ENCODE measurements around the gene AGXT2.
"Not testable (repeated sequence)": the region's sequence is repeated elsewhere in the genome, so short reads cannot be mapped to it uniquely, and the experiment has no call there.

Gene AGXT2

DNA sequence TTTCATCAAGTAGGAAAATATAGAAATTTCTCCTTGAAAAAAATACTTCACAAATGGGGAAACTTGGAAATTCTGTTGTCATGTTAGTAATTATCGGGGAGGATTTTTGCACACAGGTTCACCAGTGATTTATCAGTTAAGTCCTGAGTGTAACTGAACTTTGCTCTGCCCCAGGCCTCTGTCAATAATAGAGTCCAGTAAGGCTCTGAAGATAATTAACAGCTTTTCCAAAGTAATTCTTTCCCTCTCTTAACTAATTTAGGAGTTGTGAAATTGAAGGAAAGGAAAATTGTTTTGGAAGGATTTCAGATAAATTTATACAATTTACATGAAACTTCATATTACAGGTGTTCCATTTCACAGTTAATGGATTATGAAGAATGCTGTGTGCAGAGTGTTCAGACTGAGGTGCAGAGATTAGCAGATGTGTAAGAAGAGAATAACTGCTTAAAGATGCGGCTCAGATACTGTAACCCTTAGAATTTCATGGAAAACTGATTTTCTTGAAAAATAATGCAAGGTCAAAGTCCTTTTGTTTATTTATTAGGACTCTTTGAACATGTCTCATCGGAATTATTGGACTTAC, 2.9 kb upstream of the AGXT2 start:
- no peak for DNase-seq

GRCh38 chr5:35048910-35049309, 1.2 kb upstream of the AGXT2 start:
- DNase-seq, result no peak

GRCh38 chr5:35046774-35047173, 975 bp downstream of the AGXT2 start:
- DNase-seq, result peak; percentile 65

DNA sequence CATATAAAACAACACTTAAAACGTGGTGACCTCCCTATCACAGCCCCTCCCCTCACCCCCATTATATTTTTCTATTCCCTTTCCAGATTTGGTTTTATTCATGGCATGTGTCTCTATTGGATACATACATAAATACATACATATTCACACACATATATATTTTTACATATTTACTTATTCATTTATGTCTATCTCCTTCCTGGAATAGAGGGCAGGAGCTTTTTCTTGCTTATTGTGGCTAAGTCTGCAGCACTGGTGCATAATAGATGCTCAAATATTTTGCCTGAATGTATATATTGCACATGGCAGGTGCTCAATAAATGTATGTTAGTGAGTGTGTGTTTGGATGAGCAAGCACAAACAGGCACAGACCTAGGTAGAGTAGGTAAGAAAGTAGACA, 2.5 kb downstream of the AGXT2 start:
- no peak for DNase-seq

GRCh38 chr5:35044649-35045048, 3.1 kb downstream of the AGXT2 start:
- no peak for DNase-seq

- DNase-seq, result no peak
Observed at GRCh38 chr5:35042781-35043180, 5.0 kb downstream of the AGXT2 start.

- no peak for DNase-seq
Observed at GRCh38 chr5:35041261-35041660, 6.5 kb downstream of the AGXT2 start.

DNA sequence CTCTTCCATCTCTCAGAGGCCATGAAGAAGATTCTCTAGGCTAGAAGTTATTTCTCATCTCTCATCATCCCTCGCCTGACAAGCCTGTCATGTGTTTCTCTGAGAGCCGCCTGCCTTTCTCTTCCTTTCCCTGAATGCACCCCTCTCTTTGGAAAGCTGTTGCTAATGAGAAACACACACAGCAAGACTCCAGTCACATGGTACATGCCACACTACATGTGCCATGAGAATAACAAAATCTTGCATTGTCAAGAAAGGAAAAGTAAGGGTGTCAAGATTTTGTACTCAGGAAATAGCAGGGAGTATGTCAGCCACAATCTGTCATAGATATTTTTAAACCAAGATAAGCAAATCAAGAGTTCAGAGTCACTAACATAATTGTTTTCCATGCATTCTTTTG, 8.9 kb downstream of the AGXT2 start:
- DNase-seq, result no peak

DNA sequence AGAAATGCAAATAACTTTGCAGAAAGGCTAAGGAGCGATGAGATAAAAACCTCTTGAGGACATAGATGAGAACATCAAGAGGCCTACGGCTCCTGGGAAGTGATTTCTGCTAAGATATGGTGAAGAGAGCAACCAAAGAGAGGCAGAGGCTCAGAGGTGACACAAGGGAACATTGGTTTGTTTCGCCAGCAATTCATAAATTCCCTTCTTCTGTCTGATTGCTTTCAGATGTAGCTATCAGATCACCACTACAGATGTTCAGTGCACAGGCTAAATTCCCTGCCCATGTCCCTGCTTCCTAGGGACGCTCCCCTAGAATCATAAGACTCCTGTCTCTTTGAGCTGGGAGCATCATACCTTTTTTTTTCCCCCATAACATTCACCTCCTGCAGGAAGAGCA, 11.2 kb downstream of the AGXT2 start:
- DNase-seq, result no peak

DNA sequence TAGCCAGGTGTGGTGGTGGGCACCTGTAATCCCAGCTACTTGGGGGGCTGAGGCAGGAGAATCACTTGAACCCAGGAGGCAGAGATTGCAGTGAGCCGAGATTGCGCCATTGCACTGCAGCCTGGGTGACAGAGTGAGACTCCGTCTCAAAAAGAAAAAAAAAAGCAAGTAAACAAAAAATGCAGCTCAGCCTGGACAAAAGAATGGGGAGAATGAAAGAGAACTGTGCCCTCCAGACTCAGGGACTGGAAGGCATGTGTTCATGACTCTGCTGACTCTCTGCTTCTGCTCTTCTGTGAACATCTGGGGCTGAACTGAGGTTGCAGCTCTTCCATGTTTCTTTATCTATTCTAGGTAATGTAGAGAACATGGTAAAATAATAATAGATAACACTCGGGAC, 11.8 kb downstream of the AGXT2 start:
- DNase-seq, result not testable (repeated sequence)

GRCh38 chr5:35035271-35035670, 12.5 kb downstream of the AGXT2 start:
- no peak for DNase-seq

- no peak for DNase-seq
Observed at GRCh38 chr5:35032356-35032755, 15.4 kb downstream of the AGXT2 start.

DNA sequence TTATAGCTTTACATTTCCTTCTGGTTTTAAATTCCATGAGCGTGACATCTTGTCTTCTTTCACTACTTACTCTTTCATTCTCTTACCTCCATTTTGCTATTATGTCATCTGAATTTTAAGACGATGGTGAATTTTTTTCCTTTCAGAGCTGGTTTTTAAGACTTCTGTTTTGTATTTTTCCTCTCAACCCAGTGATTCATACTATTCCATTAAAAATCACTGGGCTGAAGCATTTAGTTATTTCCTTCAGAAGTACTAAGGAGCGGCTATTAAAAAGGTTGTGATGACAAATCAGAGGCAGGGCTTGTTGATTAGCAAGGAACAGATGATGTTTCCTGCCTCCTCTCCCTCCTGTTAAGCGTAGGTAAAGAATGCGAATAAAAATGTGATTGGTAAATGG, 16.5 kb downstream of the AGXT2 start:
- no peak for DNase-seq

DNA sequence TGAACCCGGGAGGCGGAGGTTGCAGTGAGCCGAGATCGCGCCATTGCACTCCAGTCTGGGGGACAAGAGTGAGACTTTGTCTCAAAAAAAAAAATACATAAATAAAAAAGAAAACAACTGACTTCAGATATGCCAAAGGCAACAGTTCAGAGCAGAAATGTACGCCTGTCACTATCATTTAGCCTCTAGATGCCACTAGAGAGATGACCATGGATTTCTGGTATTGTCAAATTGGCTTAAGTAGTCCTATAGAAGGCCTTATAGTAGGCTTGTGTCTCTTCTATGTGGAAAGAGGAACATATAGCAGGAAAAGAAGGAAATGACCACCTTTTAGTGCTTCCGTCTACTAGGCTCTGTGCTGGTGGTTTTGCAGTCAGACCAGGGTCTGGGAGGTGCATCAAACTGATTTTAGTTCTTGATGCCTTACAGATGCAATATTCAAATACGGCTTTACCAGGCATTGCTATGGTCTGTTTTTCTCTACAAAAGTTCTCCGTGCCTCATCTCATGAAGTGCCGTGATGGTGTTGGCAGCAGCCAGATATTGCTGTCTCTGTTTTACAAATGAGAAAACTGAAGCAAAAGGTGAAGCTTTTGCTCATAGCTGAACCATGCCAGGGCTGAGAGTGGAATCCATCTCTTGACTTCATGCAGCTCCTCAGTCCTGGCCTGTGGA, 17.2 kb downstream of the AGXT2 start:
- no peak for DNase-seq

GRCh38 chr5:35029333-35029732, 18.4 kb downstream of the AGXT2 start:
- DNase-seq, result no peak

DNA sequence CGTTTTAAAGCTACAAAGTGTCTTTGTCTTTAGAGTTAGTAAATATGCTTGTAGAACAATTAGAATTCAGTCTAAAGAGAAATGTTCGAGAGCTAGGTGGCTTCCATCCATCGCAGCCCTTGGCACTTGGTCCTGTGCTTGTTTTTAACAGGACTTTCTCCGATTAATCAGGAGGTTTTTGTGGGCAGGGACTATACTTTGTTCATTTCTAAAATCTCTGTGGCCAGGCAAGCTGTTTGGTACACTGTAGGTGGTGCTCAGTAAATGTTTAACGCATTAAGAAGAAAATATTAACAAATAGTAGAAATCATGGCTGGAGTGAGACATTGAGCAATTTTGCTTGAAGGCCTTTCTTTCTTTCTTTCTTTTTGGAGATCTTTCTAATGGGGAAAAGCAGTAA, 20.8 kb downstream of the AGXT2 start:
- DNase-seq, result no peak

- no peak for DNase-seq
Observed at GRCh38 chr5:35026280-35026840, 21.4 kb downstream of the AGXT2 start.

- no peak for DNase-seq
Observed at GRCh38 chr5:35024911-35025510, 22.7 kb downstream of the AGXT2 start.

DNA sequence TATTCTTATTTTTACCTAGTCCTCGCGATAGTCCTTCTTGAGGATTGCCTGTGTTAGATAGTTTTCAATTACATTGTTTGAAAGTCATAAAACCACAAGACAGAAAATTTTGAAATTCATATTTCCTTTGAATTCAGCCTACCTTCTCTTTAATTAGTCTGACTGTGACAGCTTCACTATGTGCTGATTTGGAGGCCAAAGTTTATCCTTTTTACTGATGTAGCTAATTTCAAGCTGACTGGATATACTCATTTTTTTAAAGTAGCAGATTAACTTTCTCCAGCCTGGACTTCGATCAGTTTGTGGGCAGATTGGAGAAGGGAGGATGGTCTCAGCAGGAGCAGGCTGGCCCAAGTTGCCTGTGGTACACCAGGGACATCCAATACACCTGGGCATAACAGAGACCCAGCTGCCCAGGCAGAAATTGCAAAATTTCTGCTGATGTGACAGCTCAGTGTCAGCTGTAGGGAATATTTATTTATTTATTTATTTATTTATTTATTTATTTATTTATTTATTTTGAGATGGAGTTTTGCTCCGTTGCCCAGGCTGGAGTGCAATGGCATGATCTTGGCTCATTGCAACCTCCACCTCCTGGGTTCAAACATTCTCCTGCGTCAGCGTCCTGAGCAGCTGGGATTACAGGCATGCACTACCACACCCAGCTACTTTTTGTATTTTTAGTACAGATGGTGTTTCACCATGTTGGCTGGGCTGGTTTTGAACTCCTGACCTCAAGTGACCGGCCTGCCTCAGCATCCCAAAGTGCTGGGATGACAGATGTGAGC, 24.2 kb downstream of the AGXT2 start:
- no peak for DNase-seq

GRCh38 chr5:35016174-35017051, 31.3 kb downstream of the AGXT2 start:
- DNase-seq, result no peak

DNA sequence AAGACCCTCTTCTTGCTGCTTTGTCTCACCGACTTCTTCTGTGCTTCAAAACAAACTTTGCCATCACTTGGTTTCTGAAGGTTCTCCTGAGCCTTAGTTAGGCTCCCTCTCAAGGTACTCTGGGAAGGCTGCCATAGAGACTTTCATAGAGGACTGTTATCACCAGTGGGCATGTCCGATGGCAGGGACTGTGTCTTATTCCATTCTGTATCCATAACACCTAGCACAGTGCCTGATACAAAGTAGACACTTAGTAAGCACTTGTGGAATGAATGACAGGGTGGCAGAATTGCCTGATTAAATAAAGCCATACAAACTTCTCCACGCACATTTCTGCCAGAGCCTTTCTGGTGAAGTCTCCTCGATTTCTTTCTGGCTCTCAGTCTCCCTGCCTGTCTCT, 32.7 kb downstream of the AGXT2 start:
- DNase-seq, result no peak

GRCh38 chr5:35012796-35013195, 35.0 kb downstream of the AGXT2 start:
- DNase-seq, result no peak

All from fibroblast of skin of scalp (primary cell).